NB4 (cell line): ENCODE results near the gene MFSD6.

ENCODE experiments used
- DNase-seq: peaks from one replicate; pipeline ENCODE4 v3.0.0; 2010; ENCODE audit warnings: low read depth
- H3K4me3 ChIP-seq: one replicate; pipeline ENCODE4 v1.5.1; 2011; ENCODE audit warnings: mild to moderate bottlenecking, low read depth, low read length, moderate library complexity
- MYC ChIP-seq: IDR thresholded peaks from 2 replicates; pipeline ENCODE4 v1.6.1; 2011; ENCODE audit warnings: low read depth, low read length
- POLR2A ChIP-seq: IDR thresholded peaks from 2 replicates; pipeline ENCODE4 v1.6.1; 2011; ENCODE audit warnings: mild to moderate bottlenecking; ENCODE audit not compliant: insufficient read length; ENCODE audit errors: extremely low read depth
- TF ChIP-seq, protein P1 (sequence below): IDR thresholded peaks from one replicate; pipeline ENCODE4 v1.5.1; 2012; ENCODE audit warnings: low read depth, low read length
- TF ChIP-seq, protein P2 (sequence below): IDR thresholded peaks from 2 replicates; pipeline ENCODE4 v1.6.1; 2011; ENCODE audit warnings: low read depth, low read length

Gene MFSD6

DNA sequence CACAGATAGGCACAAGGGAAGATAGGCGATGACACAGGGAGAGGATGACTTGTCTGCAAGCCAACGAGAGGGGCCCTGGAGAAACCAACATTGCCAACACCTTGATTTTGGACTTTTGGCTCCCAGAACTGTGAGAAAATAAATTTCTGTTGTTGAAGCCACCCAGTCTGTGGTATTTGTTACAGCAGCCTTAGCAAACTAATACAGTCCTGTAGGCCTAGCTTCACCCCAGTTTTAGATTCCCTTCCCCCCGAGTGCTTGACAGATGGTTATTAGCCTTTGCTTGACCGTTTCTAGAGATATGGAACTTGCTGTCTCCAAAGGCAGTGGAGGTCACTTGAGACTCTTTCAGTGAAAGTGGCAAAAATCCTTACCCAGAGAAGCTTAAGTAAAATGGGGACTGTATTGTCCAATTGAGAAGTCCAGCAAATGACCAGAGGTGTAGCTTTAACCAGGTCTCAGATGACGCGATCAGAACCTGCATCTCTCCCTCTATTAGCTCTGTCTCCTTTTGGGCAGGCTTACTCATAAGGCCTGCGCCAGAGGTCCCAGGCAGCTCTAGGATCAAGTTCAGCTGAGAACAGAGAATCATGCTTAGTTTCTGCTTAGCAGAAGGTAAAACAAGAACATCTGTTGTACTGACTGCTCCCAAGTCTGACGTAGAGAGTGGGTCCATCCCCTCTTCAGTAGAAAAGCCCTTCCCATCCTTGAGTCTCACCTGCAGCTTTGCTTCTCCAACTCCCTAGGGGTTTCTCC is 50.4 kb downstream of the MFSD6 start:
- H3K4me3 ChIP-seq: no peak overlapping the region
- DNase-seq: no peak
- TF ChIP-seq POLR2A (no peak), MYC (no peak)
- TF ChIP-seq, protein P1, sequence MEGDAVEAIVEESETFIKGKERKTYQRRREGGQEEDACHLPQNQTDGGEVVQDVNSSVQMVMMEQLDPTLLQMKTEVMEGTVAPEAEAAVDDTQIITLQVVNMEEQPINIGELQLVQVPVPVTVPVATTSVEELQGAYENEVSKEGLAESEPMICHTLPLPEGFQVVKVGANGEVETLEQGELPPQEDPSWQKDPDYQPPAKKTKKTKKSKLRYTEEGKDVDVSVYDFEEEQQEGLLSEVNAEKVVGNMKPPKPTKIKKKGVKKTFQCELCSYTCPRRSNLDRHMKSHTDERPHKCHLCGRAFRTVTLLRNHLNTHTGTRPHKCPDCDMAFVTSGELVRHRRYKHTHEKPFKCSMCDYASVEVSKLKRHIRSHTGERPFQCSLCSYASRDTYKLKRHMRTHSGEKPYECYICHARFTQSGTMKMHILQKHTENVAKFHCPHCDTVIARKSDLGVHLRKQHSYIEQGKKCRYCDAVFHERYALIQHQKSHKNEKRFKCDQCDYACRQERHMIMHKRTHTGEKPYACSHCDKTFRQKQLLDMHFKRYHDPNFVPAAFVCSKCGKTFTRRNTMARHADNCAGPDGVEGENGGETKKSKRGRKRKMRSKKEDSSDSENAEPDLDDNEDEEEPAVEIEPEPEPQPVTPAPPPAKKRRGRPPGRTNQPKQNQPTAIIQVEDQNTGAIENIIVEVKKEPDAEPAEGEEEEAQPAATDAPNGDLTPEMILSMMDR: no peak
- TF ChIP-seq, protein P2, sequence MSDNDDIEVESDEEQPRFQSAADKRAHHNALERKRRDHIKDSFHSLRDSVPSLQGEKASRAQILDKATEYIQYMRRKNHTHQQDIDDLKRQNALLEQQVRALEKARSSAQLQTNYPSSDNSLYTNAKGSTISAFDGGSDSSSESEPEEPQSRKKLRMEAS: no peak

DNA sequence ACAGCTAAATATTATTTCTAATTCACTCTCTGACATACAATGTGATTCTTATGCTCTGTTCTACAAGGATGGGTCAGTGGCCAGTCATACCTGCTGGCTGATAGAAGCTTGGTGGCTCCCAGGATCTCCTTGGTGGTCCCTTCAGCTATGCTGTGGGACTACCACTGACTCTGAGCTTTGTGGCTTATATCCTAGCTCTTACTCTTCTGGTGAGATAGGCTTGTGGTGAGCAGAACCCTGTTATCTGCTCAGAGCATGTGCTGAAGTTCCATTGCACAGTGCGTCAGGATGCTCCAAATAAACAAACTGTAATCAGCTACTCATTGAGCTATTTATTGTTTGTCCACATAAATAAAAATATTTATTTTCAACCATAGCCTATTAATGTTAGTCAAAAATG is 51.7 kb downstream of the MFSD6 start:
- no peak overlapping the region for H3K4me3 ChIP-seq
- no peak for DNase-seq
- TF ChIP-seq MYC: no peak
- no peak for TF ChIP-seq POLR2A
- TF ChIP-seq, protein P2: no peak
- TF ChIP-seq, protein P1: no peak

DNA sequence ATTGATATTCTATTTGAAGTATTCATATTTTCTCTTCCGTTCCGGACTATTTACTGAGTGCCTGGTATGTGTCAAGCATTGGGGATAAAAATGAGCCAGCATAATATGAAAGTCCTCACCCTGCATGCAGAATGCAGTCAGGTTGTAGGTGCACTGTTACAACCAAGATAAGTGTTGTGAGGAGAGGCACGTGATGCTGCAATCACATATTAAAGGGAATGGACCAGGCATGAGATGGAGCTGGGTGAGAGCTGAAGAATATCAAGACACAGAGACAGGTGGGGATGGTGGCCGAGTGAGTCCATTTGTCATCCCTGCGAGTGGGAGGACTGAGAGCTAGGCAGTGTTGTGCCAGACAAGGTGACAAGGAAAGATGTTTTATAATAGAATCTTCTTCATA is 52.3 kb downstream of the MFSD6 start:
- TF ChIP-seq, protein P2: no peak
- no peak for DNase-seq
- H3K4me3 ChIP-seq: no peak overlapping the region

DNA sequence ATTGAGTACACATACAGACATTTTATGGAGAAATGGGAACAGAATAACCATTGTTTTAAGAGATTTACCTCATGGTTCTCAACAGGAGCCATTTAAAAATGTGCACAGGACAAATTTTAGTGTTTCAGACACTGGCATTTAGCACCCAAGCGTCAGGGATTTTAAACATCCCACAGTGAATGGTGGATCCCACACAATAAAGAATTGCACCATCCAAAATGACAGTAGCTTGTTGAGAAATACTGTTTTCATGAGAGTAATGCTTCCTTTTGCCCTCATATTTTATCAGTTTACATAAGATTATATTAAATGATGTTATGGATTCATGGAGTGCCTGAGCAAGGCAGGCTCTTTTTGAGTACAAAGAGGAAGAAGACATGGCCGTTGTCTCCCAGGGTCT is 54.0 kb downstream of the MFSD6 start:
- DNase-seq: no peak
- H3K4me3 ChIP-seq: no peak overlapping the region
- TF ChIP-seq, protein P2: no peak
- TF ChIP-seq, protein P1: no peak
- TF ChIP-seq MYC: no peak
- TF ChIP-seq POLR2A: no peak

DNA sequence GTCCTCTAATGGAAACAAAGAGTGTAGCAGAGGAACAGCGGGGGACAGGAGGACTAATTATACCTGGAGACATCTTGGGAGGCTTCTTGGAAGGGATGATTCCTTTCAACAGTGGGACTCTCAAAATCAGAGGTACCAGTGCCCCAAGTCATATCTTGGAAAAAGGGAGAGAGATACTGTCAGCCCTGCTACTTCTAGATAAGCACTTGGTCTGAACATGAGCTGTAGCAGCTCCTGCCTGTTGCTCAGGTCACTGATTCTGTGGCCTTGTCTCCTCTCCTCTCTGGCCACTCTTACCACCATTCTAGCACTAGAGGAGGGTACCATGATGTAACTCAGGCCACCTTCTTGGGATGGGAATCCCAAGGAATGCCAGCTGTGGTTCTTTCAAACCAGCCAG is 54.5 kb downstream of the MFSD6 start:
- TF ChIP-seq, protein P1: no peak
- TF ChIP-seq, protein P2: no peak
- no peak for TF ChIP-seq MYC
- no peak for TF ChIP-seq POLR2A
- H3K4me3 ChIP-seq: no peak overlapping the region
- DNase-seq: no peak

DNA sequence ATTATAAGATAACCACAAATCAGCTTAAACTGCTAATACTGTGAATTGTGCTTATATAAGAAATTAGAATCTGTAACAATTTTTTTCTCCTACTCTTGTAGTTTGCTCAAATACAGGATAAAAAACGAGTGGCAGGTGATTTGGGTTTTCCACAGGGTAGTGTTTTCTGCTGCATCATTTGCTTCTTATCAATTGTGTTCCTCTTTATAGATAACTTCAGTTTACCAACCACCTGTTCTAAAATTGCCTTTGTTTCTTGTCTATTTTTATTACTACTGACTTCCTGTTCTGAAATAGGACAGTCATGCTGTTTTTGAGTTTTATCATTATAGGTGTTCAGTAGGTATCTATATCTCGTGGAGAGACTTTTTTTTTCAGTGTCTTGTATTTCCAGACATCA is 56.9 kb downstream of the MFSD6 start:
- TF ChIP-seq, protein P2: no peak
- no peak for TF ChIP-seq MYC
- no peak for TF ChIP-seq POLR2A
- TF ChIP-seq, protein P1: no peak
- H3K4me3 ChIP-seq: no peak overlapping the region
- DNase-seq: no peak
